ENCODE results near the gene RAB36. TPM values are rescaled to one million over a fixed set of nuclear protein-coding genes. Genes with fewer than 3 reads are reported as not detected.

Gene RAB36
- polyA plus RNA-seq, 1 donor (not counting 4 experiments of a cell fraction or from before 2014, with no cell fraction given): 1.9 TPM

DNA sequence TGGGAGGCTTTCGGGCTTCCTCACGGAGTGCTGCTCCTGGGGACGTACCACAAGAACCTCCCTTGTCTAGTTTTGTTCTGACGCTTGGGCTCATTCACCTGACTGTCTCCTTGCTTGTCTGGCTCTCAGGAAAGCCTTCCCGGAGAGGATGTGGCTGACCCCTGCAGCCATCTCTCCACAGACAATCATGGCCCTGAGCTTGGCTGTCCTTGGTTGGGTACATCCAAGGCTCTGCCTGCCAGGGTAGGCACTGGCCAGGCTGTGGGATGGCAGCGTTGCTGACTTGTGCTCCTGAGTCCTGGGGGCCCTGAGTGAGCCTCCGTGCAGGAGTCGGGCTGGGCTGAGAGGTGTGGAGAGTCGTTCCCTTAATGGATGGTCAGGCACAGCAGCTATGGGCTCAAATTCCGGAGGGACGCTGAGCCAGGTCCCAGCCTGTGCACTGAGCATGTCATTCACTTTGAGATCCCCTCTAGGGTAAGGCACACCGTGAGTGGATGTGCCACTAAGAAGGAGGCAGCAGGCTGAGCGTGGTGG is 67.8 kb downstream of the RAB36 start:
- Histone ChIP-seq H3K9me3 (ENCODE audit: control insufficient read depth, low read depth, low read length) (no peaks in the 10 kb centered on the region), H4K20me1 (ENCODE audit: control insufficient read depth, extremely low read depth, insufficient read depth, low read length) (peaks cover 8% of the 10 kb centered on the region), H3K4me3 (ENCODE audit: control insufficient read depth in 2 of 3, extremely low read depth in 1 of 3, insufficient read depth in 2 of 3, low read depth in 1 of 3, low read length in 3 of 3) (no peak overlapping the region), H3K79me2 (ENCODE audit: control insufficient read depth, insufficient read depth, low read length) (peaks cover 90% of the 10 kb centered on the region), H3K9me1 (ENCODE audit: control insufficient read depth, extremely low read depth, insufficient read depth, low read length) (peaks cover 3% of the 10 kb centered on the region), H3K4me1 (ENCODE audit: control insufficient read depth, extremely low read depth, insufficient read depth, low read length) (peaks cover 10% of the 10 kb centered on the region), H3K36me3 (ENCODE audit: control insufficient read depth in 2 of 2, extremely low read depth in 1 of 2, insufficient read depth in 2 of 2, low read length in 2 of 2) (peaks cover 0 to 12% of the 10 kb centered on the region in 2 experiments), H3K9ac (ENCODE audit: control insufficient read depth, extremely low read depth, insufficient read depth, low read length) (no peak overlapping the region), H3K4me2 (ENCODE audit: control insufficient read depth, extremely low read depth, insufficient read depth, low read depth, low read length) (no peak overlapping the region), H2AFZ (ENCODE audit: control insufficient read depth, low read length) (no peak overlapping the region), H3K27ac (ENCODE audit: control insufficient read depth, insufficient read depth, low read length) (no peak overlapping the region), H3K27me3 (ENCODE audit: control insufficient read depth, extremely low read depth, insufficient read depth, low read length) (no peaks in the 10 kb centered on the region)
- DNase-seq (ENCODE audit: low read depth, low spot score) (no peak), FAIRE-seq (no peak)
- TF ChIP-seq, protein P1, sequence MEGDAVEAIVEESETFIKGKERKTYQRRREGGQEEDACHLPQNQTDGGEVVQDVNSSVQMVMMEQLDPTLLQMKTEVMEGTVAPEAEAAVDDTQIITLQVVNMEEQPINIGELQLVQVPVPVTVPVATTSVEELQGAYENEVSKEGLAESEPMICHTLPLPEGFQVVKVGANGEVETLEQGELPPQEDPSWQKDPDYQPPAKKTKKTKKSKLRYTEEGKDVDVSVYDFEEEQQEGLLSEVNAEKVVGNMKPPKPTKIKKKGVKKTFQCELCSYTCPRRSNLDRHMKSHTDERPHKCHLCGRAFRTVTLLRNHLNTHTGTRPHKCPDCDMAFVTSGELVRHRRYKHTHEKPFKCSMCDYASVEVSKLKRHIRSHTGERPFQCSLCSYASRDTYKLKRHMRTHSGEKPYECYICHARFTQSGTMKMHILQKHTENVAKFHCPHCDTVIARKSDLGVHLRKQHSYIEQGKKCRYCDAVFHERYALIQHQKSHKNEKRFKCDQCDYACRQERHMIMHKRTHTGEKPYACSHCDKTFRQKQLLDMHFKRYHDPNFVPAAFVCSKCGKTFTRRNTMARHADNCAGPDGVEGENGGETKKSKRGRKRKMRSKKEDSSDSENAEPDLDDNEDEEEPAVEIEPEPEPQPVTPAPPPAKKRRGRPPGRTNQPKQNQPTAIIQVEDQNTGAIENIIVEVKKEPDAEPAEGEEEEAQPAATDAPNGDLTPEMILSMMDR (optimal IDR thresholded peaks at IDR 0.05 in 1 of 3, IDR thresholded peaks at IDR 0.05 in 1 of 3, conservative IDR thresholded peaks at IDR 0.05 in 1 of 3; ENCODE audit: extremely low read depth in 1 of 3, insufficient read depth in 2 of 3, low read length in 3 of 3): no peak
- TF ChIP-seq EZH2 (IDR thresholded peaks at IDR 0.05; ENCODE audit: low read length): no peak
- dilution Hi-C loops (cut with MboI; ENCODE audit: extremely low pct_ligation_motif_present, low sequenced_read_pairs): no loop called here

DNA sequence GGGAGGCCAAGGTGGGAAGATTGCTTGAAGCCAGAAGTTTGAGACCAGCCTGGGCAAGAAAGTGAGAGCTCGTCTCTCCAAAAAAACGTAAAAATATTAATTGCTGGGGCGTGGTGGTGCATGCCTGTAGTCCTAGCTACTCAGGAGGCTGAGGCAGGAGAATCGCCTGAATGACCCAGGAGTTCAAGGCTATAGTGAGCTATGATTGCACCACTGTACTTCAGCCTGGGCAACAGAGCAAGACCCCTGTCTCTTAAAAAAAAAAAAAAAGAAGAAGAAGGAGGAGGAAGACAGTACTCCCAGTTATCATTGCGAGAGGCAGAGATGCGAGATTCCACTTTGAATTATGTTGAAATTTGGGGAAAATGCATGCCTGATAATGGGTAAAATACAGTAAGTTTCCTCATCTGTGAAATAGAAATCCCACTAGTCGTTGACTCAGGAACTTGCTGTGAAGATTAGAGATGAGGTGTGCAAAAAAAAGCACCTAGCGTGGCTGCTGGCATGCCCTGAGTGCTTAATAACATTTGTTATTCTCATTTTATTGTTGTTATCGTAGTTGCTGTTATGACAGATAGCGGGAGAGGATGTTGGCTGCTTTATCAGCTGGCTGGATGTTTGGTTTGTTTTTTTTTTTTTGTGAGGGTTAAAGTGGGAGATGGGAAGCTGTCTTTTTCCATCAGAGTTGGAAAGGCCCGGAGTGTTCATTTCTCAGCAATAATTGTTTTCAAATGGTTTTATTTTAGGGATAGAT is 68.5 kb downstream of the RAB36 start:
- no peak for DNase-seq (ENCODE audit: low read depth, low spot score)
- Histone ChIP-seq H3K79me2 (ENCODE audit: control insufficient read depth, insufficient read depth, low read length) (peaks cover 91% of the 10 kb centered on the region), H3K27me3 (ENCODE audit: control insufficient read depth, extremely low read depth, insufficient read depth, low read length) (no peaks in the 10 kb centered on the region), H3K4me2 (ENCODE audit: control insufficient read depth, extremely low read depth, insufficient read depth, low read depth, low read length) (no peak overlapping the region), H3K4me3 (ENCODE audit: control insufficient read depth in 2 of 3, extremely low read depth in 1 of 3, insufficient read depth in 2 of 3, low read depth in 1 of 3, low read length in 3 of 3) (no peak overlapping the region), H3K4me1 (ENCODE audit: control insufficient read depth, extremely low read depth, insufficient read depth, low read length) (peaks cover 10% of the 10 kb centered on the region), H3K9ac (ENCODE audit: control insufficient read depth, extremely low read depth, insufficient read depth, low read length) (no peak overlapping the region), H4K20me1 (ENCODE audit: control insufficient read depth, extremely low read depth, insufficient read depth, low read length) (peaks cover 8% of the 10 kb centered on the region), H3K9me1 (ENCODE audit: control insufficient read depth, extremely low read depth, insufficient read depth, low read length) (peaks cover 3% of the 10 kb centered on the region), H2AFZ (ENCODE audit: control insufficient read depth, low read length) (no peak overlapping the region), H3K27ac (ENCODE audit: control insufficient read depth, insufficient read depth, low read length) (no peak overlapping the region), H3K36me3 (ENCODE audit: control insufficient read depth in 2 of 2, extremely low read depth in 1 of 2, insufficient read depth in 2 of 2, low read length in 2 of 2) (peaks cover 0 to 12% of the 10 kb centered on the region in 2 experiments), H3K9me3 (ENCODE audit: control insufficient read depth, low read depth, low read length) (no peaks in the 10 kb centered on the region)
- TF ChIP-seq, protein P1 (optimal IDR thresholded peaks at IDR 0.05 in 1 of 3, IDR thresholded peaks at IDR 0.05 in 1 of 3, conservative IDR thresholded peaks at IDR 0.05 in 1 of 3; ENCODE audit: extremely low read depth in 1 of 3, insufficient read depth in 2 of 3, low read length in 3 of 3): no peak
- TF ChIP-seq EZH2 (IDR thresholded peaks at IDR 0.05; ENCODE audit: low read length): no peak
- dilution Hi-C loops (cut with MboI; ENCODE audit: extremely low pct_ligation_motif_present, low sequenced_read_pairs): no loop called here
- FAIRE-seq: no peak

Small RNA genes within 50 kb of the gene (small RNA-seq; reads per million reads assigned to genes)
- gene BCRP8 (ENCODE audit: insufficient read length in 3 of 3, low read depth in 3 of 3, low replicate concordance in 1 of 3) (0 reads per million in 3 experiments), gene RF00017 (ENCODE audit: insufficient read length in 3 of 3, low read depth in 3 of 3, low replicate concordance in 1 of 3) (0 reads per million in 3 experiments), gene RF00066 (ENCODE audit: insufficient read length in 3 of 3, low read depth in 3 of 3, low replicate concordance in 1 of 3) (0 reads per million in 3 experiments)

Other genes with a start within 250 kb of the RAB36 start
- 0.03 to 0.09 TPM (median 0.04 TPM) in 3 replicates for gene GNAZ, start 75.0 kb upstream of the RAB36 start, polyA plus RNA-seq
- 0.13 TPM in 1 of 3 replicates, not detected in the others for gene RSPH14, start 3.5 kb upstream of the RAB36 start, polyA plus RNA-seq
- gene BCR, start 35.0 kb downstream of the RAB36 start, polyA plus RNA-seq: 25.8 to 43.0 TPM (median 30.3 TPM) in 3 replicates

All from keratinocyte (primary cell).